Right lobe of liver (tissue), 6 donors: ENCODE data around the gene TERF2IP. TPM values are rescaled to one million over a fixed set of nuclear protein-coding genes. Genes with fewer than 3 reads are reported as not detected.
A peak's percentile ranks its signal among the peaks of the same experiment; 100 is the strongest.

Source experiments
- ATAC-seq, 4 donors: fragments of 200-7000 bp; cut with Tn5 transposase; one replicate each; pipeline ENCODE4 v1.9.1; 2020; ENCODE audit warnings: mild to moderate bottlenecking in 4 of 4, moderate library complexity in 4 of 4
- DNase-seq, 3 donors: peaks; one replicate each; pipeline ENCODE4 v3.0.0-alpha.2; 2020
- H3K27ac ChIP-seq, 3 donors: fragments of 200-600 bp; one replicate each; pipeline ENCODE4 v1.8.0; 2022
- H3K27me3 ChIP-seq, 2 donors: fragments of 200-600 bp; one replicate each; pipeline ENCODE4 v1.8.0; 2022
- H3K36me3 ChIP-seq, 4 donors: fragments of 200-600 bp; sonication (generic) in 1 of 4; one replicate each; pipeline versions ENCODE4 v1.5.1 to v1.8.0; 2017 to 2022; ENCODE audit warnings: control low read depth in 1 of 4
- H3K4me1 ChIP-seq, 4 donors: fragments of 200-600 bp; sonication (generic) in 1 of 4; one replicate each; pipeline versions ENCODE4 v1.5.1 to v1.8.0; 2017 to 2022; ENCODE audit warnings: control low read depth in 1 of 4
- H3K4me3 ChIP-seq, 3 donors: fragments of 200-600 bp; one replicate each; pipeline ENCODE4 v1.8.0; 2022
- H3K9me3 ChIP-seq, 4 donors: fragments of 200-600 bp; sonication (generic) in 1 of 4; one replicate each; pipeline versions ENCODE4 v1.5.1 to v1.8.0; 2017 to 2022; ENCODE audit warnings: control low read depth in 1 of 4
- CTCF ChIP-seq, 4 donors: fragments of 200-600 bp in 3 of 4; fragments of 450-650 bp in 1 of 4; IDR thresholded peaks; one replicate each; pipeline versions ENCODE4 v1.5.1 to v1.8.0; 2016 to 2022; ENCODE audit warnings: antibody characterized with exemption in 4 of 4, mild to moderate bottlenecking in 2 of 4
- POLR2A ChIP-seq: fragments of 450-650 bp; IDR thresholded peaks from one replicate; pipeline ENCODE4 v1.6.1; 2017; ENCODE audit warnings: antibody characterized with exemption, mild to moderate bottlenecking
- WGBS: methylation state at CpG from one replicate; pipeline ENCODE4 v1.1.6; 2018; ENCODE audit warnings: low coverage, low lambda C conversion rate; ENCODE audit not compliant: insufficient coverage; ENCODE audit errors: missing lambda C conversion rate; 5-methylcytosine and 5-hydroxymethylcytosine counted together
- intact Hi-C, 2 donors: fragments of 100-400 bp; cut with DNase I; formaldehyde crosslinking; loops; one replicate each; pipeline versions ENCODE4 v1.11.2 to v1.14.1; 2022
- total RNA-seq, 6 experiments: library from RNA; depleted of rRNA in 2 of 6; stranded (reverse); fragments of >200 nt in 2 of 6; fragmentation: NEBNext Ultra II Directional in 3 of 6; extraction: Animal tissue kit (Norgen Biotek cat#: 25700) in 3 of 6; gene quantifications; one replicate each; pipeline versions ENCODE4 v1.1.0 to v1.2.4, GENCODE V29; 2016 to 2023
- donor health status: DM: no; HTN: yes; CAD: no.
- donor health status: DM: no; HTN: no; CAD: no.
- donor health status: DM: no; HTN: no; CAD: no.
- donor health status: DM: no; HTN: yes; CAD: no.
- donor health status: DM: no; HTN: yes; CAD: no.

The TERF2IP gene
- total RNA-seq, 6 experiments from 2014 or later: 16.0 to 25.1 (median 23.2) TPM

- WGBS: 60% methylated on average over 2 of the region's 6 CpGs
- TF ChIP-seq CTCF (IDR thresholded peaks at IDR 0.05) (no peak), POLR2A (no peak)
- intact Hi-C loops: no loop called here
- Histone ChIP-seq H3K4me3 (no peak overlapping the region), H3K4me1 (no peaks in the 10 kb centered on the region), H3K9me3 (no peaks in the 10 kb centered on the region), H3K36me3 (peaks cover 4 to 37% (median 12%) of the 10 kb centered on the region in 4 donors), H3K27me3 (no peaks in the 10 kb centered on the region), H3K27ac (no peak overlapping the region)
- no peak for ATAC-seq
- no peak for DNase-seq
These were observed 12.7 kb downstream of the TERF2IP start for GRCh38 chr16:75660321-75660720.

- Histone ChIP-seq H3K27ac (no peak overlapping the region), H3K27me3 (no peaks in the 10 kb centered on the region), H3K4me3 (no peak overlapping the region), H3K36me3 (peaks cover 0 to 32% (median 7%) of the 10 kb centered on the region in 4 donors), H3K4me1 (no peaks in the 10 kb centered on the region), H3K9me3 (no peaks in the 10 kb centered on the region)
- no peak for DNase-seq
- TF ChIP-seq POLR2A (no peak), CTCF (IDR thresholded peaks at IDR 0.05) (no peak)
- peak; percentile 30 to 63 (median 39) for ATAC-seq
- intact Hi-C loops: no loop called here
- WGBS: 77% methylated on average over 4 of the region's 4 CpGs
These were observed 13.2 kb downstream of the TERF2IP start for GRCh38 chr16:75660726-75661302.

GRCh38 chr16:75667503-75667902 lies 19.9 kb downstream of the TERF2IP start:
- DNase-seq (no peak), ATAC-seq (no peak)
- TF ChIP-seq POLR2A: no peak
- no peak for TF ChIP-seq CTCF (IDR thresholded peaks at IDR 0.05)
- Histone ChIP-seq H3K4me1 (no peaks in the 10 kb centered on the region), H3K27ac (no peak overlapping the region), H3K4me3 (no peak overlapping the region), H3K36me3 (no peaks in the 10 kb centered on the region), H3K27me3 (no peaks in the 10 kb centered on the region), H3K9me3 (no peaks in the 10 kb centered on the region)
- intact Hi-C loops: no loop called here

GRCh38 chr16:75676909-75677308 lies 29.3 kb downstream of the TERF2IP start, which contains the start of gene CPHXL2:
TSS of gene CPHXL2 (minus strand) at chr16:75677009. CDS start at chr16:75676999, 10 bp downstream.
- intact Hi-C loops: no loop called here
- no peaks in the 10 kb centered on the region for H3K9me3 ChIP-seq
- DNase-seq (no peak), ATAC-seq (no peak)
- no peak within 1 kb of the TSS for H3K4me3 ChIP-seq
- TF ChIP-seq CTCF (IDR thresholded peaks at IDR 0.05) (no peak), POLR2A (no peak)
- H3K4me1 ChIP-seq: no peaks in the 10 kb centered on the region
- WGBS: 86% methylated on average over 4 of the region's 4 CpGs
- no peaks in the 10 kb centered on the region for H3K36me3 ChIP-seq
- H3K27ac ChIP-seq: no peak within 1 kb of the TSS
- H3K27me3 ChIP-seq: no peaks in the 10 kb centered on the region

GRCh38 chr16:75679366-75679765 lies 31.8 kb downstream of the TERF2IP start:
- intact Hi-C loops: no loop called here
- Histone ChIP-seq H3K4me3 (no peak overlapping the region), H3K9me3 (no peaks in the 10 kb centered on the region), H3K4me1 (no peaks in the 10 kb centered on the region), H3K27me3 (no peaks in the 10 kb centered on the region), H3K36me3 (no peaks in the 10 kb centered on the region), H3K27ac (no peak overlapping the region)
- no peak for ATAC-seq
- DNase-seq: no peak
- whole genome bisulfite sequencing: 72% methylated on average over 4 of the region's 5 CpGs
- TF ChIP-seq POLR2A (no peak), CTCF (IDR thresholded peaks at IDR 0.05) (no peak)
